GM18520 (cell line): Measurements from ENCODE around the gene WWTR1.
A peak's percentile ranks its signal among the peaks of the same experiment; 100 is the strongest.

Experiments
- ATAC-seq: cut with Tn5 transposase; IDR thresholded peaks from one replicate; pipeline ENCODE4 v1.9.1; 2021; ENCODE audit not compliant: unreplicated experiment

Gene WWTR1

DNA sequence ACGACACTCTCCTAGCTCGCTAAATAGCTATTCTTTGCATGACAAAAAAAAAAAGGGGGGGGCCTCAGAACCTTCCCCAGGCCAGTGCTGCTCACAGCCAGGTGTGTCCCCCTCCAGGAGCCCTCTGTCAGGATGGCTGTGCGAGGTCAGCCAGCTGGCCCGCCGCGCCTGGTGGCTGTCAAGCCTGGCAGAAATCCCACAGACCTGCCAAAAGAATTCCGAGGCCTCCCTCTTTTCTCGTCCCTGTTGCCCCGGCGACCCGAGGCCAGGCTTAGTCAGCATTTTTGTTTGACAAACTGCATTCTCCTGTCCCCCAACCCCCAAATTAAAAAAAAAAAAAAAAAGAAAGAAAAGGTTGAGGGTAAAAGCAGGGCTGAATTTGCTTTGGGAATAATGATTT is 121.4 kb downstream of the WWTR1 start:
- ATAC-seq, result no peak

DNA sequence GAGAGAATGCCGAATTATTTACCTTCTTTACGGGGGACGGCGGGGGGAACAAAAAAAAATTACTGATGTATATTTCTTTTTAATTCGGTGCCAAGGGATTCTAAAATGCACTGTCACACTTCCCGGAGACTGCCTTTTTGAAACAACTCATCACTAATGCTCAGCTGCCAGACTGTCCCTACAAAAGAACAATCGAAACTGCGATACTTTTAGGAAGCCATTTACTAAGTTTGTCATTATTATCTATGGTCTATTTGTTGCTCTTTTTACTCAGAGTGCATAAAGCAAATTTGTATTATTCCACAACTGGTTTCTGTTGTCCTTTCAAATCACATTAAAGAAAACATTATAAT is 122.5 kb downstream of the WWTR1 start:
- no peak for ATAC-seq

DNA sequence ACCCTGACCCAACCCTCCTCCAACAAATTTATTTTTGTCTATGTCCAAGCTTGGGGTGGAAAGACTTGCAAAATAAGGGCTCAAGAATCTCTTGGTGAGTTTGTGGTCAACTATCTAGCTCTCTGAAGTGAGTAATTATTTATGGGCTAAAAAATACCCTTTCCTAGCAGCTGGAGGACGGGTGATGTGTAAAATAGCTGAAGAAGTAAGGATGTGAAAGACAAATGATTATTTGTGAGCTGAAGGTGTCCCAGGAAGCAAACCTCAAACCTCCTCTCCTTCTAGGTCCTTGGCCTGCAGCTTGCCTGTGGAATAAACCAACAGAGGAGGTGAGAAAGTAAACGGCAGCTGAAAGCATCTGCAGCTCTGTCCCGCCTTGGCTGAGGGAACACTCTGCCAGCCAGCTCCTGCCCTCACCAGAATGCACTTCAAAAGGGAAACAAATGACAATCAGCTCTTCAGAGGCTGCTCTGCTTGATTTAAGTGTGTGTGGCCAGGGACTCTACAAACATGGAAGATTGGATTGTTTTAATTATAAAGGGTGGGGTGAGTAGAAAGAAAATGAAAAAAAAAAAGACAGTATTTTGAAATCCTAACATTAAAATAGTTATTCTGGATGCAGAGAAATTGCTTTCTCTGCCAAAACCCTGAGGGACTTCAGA is 123.0 kb downstream of the WWTR1 start:
- no peak for ATAC-seq

DNA sequence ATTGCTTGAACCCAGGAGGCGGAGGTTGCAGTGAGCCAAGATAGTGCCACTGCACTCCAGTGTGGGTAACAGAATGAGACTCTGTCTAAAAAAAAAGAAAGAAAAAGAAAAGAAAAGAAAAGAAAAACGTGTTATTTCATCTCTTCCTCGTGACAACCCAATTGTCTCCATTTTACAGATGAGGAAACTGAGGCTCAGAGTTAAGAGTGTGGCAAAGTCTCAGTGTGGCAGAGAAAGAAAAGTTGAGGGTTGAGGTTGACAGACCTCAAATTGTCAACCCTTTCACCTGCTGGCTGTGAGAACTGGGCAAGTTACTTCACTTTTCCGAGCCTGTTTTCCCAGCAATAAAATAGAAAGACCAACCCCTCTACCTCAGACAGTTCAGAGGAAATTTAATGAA is 123.7 kb downstream of the WWTR1 start:
- no peak for ATAC-seq

DNA sequence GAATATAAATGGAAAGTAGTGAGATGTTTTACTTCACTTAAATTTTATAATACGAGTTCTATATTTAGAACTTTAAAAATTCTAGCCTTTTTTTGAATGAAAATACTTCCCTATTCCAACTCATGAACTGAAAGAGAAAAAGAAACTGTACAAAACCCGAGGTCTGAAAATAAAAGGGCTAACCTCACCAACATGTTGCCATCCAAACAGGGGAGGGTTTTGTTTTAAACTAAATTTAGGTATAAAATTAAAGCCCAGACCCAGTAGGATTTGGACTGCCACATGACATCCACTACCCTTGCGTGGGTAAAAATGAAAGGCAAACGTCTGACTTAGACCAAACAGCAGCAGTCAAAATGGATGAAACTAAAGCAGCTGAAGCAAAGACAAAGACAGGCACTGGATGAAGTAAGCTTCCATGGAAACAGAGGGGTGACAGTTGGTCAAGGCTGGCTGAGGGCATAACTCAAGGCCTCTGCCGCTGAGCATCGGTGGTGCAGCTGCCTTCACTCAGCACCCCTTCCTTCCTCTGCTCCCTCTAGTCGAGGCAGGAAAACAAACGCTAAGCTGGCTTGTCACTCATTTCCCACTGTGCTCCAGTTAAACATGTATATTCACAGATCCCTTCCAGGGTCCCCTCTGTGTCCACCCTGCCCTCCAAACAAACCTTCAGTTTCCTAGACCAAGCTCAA is 125.2 kb downstream of the WWTR1 start:
- ATAC-seq, result no peak

DNA sequence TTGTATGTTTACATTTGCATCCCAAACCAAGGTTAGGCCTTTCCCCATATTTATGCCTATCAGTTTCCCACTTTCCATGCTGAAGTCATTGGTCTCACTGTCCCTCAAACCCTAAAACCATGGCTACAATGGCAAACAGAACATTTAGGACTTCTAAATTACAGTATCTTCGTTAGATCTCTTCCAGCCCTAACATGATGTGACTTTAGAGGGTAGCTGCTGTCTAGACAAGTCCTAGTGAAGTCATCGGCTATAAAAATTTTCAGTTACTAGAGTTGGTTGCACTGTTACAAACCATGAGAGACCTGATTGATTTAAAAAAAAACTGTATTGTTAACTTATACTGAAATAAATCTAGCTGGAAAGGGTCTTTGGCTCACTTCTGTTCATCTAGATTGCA is 128.7 kb downstream of the WWTR1 start:
- no peak for ATAC-seq

DNA sequence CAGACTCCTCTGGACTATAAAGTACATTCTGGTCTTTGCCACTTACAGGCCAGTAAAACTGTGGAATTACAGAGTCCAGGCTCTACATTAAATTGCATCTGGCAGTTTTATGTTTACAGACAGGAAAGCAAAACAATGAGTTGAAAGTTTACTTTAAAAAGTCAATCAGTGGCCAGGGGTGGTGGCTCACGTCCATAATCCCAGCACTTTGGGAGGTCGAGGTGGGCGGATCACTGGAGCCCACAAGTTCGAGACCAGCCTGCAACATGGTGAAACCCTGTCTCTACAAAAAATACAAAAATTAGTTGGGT is 129.5 kb downstream of the WWTR1 start:
- no peak for ATAC-seq

DNA sequence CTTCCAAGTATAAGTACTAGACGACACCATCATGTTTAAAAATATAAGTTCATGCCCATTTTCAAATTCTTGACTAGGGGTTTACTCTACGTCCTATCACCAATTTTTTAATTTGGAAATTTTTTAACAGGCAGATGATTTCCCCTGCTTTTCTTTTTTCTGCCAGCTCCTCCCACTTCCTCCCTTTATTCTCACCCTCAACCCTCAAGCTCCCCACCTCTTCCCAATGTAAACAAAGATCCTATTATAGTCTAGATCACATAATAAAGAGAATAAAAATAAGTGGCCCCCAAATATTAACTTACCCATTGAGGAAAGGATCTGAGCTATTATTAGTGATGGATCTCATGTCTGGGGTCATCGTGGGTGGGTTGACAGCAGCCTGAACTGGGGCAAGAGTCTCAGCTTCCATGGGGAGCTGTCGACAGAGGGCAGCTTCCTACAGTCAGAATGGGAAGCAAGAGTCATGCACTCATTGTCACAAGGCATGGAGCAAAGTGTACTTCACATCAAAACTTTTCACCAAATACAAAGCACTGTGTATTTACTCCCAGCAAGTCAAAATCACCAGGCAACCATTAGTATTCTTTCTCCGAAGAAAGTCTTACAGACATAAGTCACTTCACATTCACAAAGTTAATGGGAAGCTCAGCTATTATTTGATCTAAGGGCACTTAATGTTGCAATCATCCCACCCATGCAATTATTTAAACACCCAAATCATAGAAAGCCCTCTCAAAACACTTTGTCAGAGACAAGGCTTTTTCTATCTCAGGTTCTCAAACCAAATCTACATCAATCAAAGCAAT is 130.1 kb downstream of the WWTR1 start:
- no peak for ATAC-seq

DNA sequence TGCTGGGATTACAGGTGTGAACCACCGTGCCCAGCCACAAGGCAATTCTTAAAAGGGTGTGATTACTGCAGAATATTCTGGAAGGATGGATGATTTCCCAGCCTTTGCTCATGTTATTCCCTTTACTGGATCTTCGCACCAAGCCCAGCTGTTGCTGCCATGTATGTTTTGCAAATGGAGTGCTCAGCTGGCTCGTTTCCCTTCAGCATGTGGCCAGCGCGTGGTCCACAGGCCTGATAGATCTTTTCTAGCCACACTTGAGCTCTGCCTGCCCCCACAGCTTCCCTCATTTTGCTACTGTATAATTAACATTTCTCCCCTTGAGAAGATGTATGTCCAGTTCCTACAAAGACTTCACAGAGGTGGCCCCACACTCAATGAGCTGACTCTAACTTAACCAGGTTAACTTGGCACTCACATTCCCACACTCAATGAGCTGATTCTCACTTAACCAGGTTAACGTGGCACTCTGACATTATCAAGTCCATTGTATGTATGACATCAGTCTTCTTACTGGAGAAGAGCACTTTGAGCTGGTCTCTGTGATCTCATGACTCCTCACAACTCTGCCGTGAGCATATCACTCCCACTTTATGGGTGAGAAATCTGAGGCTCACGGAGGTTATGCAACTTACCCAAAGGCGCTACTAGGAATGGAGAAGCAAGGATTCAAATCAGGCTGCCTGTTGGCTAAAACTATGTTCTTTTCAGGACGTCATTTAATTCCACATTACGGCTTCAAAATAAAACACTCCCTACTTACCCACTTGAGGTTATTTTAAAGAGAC is 134.1 kb downstream of the WWTR1 start:
- ATAC-seq, result no peak

DNA sequence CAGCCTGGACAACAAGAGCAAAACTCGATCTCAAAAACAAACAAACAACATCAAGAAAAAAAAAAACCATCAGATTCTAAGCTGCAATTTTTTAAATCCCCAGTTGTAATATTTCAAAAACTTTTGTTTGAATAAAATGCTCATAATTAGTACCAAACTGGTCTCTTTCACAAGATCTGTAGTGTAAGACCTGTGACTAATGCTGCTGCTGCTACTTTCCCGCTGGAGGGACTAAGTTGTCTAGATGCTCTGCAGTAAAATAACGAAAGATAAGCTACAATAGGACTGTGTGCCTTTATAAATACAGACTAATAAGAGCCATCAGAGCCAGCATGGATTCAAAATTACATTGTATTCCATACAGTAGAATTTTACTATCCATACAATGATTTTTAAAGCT is 137.9 kb downstream of the WWTR1 start:
- ATAC-seq, result no peak

DNA sequence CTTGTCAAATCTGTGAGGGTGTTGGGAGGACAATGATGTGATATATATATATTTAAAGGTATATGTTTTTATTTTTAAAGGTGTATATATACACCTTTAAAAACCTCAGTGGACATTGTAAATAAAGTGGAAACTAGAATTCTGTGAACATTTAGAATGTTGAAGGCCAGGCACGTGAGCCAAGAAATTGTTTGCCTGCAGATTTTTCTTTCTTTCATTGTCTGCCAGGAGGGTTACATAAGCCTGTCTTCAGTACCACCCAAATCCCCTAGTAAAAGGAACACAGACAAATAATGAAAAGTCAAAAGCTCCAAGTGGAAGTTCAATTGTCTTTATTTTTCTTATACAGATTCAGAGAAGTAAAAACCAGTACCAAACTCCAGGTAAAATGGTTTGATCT is 140.9 kb downstream of the WWTR1 start:
- ATAC-seq, result no peak

DNA sequence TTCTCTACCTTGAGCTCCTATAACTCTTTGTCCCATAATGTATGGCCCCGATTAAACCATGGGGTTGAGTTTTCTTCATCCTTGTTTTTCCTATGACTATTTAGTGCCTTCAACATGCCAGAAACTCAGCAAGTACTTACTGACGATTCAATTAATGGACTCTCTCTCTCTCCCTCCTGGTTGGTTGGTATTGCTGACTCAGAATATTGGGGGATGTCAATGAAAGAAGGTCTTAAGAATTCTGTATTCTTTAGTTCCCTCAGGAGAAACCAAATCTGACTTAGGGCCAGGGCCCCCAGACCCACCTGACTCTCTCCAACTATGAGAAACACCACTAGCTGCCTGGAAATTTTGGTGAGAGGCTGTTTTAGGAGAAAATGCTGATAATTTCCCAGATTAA is 142.6 kb downstream of the WWTR1 start:
- no peak for ATAC-seq

DNA sequence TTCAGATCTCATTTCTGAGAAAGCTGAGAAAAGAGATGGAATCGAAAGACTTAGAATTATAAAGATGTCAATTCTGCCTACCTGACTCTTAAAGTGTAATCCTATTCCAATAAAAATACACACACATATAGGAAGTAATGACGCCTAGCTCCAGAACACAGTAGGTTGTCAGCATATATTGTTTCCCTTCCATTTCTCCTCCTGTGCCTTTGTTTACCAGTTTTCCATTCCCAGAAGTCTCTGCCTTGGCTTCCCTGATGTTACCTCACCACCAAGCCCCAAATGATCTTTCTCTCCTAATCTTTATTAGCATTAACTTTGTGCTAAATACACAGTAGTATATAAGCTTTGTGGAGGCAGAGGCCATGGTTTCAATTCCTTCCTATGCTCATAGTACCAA is 143.4 kb downstream of the WWTR1 start:
- no peak for ATAC-seq

DNA sequence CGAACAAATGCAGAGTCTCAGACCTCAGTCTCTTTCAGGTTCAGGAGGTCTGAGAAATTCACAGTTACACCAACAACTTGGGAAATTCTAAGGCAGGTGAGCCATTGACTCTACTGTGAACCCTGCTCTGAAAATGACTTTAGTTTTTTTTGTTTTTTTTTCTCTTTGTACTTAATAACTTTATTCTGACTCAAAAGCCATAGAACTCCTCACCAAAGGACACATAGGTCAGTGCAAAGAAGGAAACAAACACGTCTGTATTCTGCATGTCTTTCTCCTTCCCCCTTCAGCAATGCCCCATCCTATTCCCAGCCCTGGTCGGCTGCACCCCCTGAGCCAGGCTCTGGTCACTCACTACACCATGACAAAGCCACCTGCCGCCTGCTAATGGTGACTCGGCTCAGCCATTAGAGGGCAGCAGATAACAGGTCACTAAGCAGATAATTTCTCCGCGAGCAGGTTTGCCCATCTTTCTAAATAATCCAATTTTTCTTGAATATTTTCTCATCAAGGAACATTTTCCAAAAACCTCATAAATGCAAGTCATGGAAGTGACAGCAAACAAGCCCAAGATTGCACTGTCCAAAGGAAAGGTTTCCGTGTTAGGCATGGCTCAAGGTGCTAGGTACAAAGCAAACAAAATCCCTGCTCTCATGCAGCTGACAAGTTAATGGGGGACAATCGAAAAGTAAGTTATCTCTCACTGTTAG is 145.6 kb downstream of the WWTR1 start:
- peak; percentile 58 for ATAC-seq

DNA sequence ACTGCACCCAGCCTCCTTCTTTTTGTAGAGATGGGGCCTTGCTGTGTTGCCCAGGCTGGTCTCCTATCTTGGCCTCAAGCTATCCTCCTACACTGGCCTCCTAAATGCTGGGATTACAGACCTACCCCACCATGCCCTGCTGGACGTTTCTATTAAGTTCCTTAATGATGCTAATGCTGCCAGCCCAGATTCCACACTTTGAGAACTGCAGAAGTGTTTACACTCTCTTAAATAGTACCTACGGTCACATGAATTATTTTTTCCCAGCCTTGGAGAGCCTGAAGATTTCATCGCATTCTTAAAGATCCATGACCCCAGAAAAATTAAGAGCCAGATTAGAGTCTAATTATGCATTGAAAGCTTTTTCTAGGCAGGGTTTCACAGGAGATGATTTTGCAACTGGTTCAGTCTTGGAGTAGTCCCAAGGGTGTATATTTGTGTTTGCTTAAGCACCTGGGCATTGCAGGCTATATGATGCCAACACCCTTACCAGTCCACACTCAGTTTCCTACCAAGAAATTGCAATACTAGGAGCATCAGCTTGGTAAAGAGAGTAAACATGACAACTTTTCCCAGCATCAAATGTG is 146.7 kb downstream of the WWTR1 start:
- ATAC-seq, result no peak

DNA sequence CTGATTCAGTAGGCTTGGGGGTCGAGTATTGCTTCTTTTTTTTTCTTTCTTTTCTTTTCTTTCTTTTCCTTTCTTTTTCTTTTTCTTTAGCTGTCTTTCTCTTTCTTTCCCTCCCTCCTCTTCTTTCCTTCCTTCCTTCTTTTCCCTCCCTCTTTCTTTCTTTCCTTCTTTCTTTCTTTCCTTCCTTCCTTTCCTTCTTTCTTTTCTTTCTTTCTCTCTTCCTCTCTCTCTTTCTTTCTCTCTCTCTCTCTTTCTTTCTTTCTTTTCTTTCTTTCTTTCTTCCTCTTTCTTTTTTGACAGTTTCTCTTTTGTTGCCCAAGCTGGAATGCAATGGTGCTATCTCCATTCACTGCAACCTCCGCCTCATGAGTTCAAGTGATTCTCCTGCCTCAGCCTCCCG is 147.3 kb downstream of the WWTR1 start:
- ATAC-seq, result no peak

DNA sequence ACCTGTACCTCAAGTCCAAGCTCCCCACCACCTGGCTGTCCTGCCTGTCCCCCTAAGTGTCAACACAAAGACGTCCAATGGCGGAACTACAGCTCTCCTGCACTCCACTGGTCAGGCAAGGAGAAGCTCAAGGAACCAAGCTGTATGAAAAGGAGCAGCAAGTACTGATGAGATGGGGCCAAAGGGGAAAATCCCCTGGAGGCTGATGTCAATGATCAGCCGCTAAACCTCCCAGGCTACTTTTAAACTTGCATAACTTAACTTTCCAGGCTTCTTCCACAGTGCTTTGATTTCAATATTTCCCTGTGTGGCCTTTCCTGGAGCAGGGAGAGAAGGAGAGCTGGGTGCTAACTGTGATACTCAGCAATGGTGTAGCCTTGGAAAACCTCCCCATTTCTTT is 148.3 kb downstream of the WWTR1 start:
- ATAC-seq, result no peak

DNA sequence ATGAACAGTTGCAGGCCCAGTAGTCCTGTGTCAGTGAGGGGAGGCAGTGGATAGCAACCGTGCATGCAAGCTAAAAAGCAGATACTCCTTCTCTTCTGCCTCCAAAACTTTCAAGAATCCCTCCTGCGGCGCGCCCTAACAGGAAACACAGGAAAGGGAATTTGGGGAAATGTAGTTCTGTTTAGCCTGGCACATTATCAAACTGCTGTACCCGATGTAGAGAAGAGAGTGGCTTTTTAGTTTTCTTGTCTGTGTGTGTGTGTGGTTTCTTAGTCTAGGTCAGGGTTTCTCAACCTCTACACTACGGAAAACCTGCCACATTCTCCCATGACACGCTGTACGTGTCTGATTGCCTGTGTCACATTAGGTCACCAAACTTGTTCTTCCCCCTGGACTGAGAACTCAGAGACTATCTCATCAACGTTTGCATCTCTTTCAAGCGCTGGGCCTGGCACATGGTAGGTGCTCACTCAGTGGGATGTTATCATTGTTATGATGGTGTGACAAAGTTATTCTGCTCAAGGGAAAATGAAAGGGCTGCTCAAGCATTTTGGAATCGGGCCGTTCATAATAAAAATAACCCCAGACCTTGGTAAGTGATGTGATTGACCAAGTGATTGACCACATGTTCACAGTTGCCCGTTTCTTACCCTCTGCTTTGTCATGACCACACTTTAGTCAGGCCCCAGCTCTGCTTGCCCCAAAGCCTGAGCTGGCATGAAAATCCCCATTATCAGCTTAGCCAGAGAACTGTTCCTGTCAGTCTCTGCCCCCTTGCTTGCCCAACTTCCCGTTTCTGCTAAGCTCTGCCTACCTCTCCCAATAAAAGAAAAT is 150.1 kb downstream of the WWTR1 start:
- no peak for ATAC-seq

DNA sequence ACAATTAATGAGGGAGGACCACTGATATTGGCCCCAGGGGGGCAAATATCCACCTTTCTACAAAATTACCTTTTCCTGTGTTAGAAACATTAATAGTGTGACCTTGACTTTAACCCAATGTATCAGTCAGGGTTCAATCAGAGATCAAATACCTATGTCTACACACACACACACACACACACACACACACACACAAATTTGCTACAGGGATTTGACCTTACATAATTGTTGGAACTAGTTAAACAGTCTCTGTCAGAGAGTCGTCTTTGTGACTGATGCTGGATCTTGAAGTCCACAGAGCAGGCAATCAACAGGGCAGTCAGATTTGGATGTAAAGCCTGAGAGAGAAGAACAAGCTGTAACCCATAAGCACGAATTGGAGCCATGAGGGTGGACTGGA is 150.9 kb downstream of the WWTR1 start:
- ATAC-seq, result no peak

DNA sequence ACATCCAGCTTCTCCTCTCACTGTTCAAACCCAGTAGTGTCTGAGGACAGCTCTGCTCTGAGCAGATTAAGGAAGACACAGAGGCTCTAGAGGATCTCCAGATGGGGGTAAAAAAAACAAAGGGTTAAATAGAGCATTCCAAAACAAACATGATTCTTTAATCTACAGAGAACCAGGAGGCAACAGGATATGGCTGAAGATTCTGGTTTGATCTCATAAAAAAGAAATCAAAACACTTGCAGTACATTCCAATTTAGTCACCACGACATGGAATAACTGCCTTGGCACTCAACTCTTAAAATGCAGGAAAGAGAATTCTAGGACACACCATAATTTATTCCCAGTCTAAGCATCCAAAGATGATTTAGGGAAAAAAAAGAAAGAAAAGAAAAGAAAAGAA is 151.3 kb downstream of the WWTR1 start:
- ATAC-seq, result no peak
